Smooth muscle cell (in vitro differentiated cells): ENCODE data around the gene FLACC1. TPM values are rescaled to one million over a fixed set of nuclear protein-coding genes. Genes with fewer than 3 reads are reported as not detected.

Experiments
- DNase-seq: peaks from one replicate; lab custom pipeline; 2025; ENCODE audit not compliant: unreplicated experiment; lab: John Stamatoyannopoulos, UW
- H2AFZ ChIP-seq: fragments of 200-600 bp; sonication (generic); 2 replicates; pipeline ENCODE4 v1.6.0; 2016; ENCODE audit warnings: antibody characterized with exemption, low read depth, mild to moderate bottlenecking
- H3F3A ChIP-seq: fragments of 200-600 bp; sonication (generic); 2 replicates; pipeline ENCODE4 v1.6.0; 2017; ENCODE audit warnings: antibody characterized with exemption, low read depth
- H3K27ac ChIP-seq: fragments of 200-600 bp; sonication (generic); 2 replicates; pipeline ENCODE4 v1.5.1; 2016; ENCODE audit warnings: low read depth, mild to moderate bottlenecking
- H3K27me3 ChIP-seq: fragments of 200-600 bp; sonication (generic); 2 replicates; pipeline ENCODE4 v1.6.1; 2016; ENCODE audit warnings: low read depth, mild to moderate bottlenecking
- H3K36me3 ChIP-seq: fragments of 200-600 bp; sonication (generic); 2 replicates; pipeline ENCODE4 v1.5.1; 2016; ENCODE audit warnings: low read depth
- H3K4me1 ChIP-seq: fragments of 200-600 bp; sonication (generic); 2 replicates; pipeline ENCODE4 v1.5.1; 2016; ENCODE audit warnings: low read depth
- H3K4me2 ChIP-seq: fragments of 200-600 bp; sonication (generic); 2 replicates; pipeline ENCODE4 v1.6.0; 2016; ENCODE audit warnings: mild to moderate bottlenecking
- H3K4me3 ChIP-seq: fragments of 200-600 bp; sonication (generic); 2 replicates; pipeline ENCODE4 v1.5.1; 2016; ENCODE audit warnings: mild to moderate bottlenecking
- H3K79me2 ChIP-seq: fragments of 200-600 bp; sonication (generic); 2 replicates; pipeline ENCODE4 v1.6.0; 2016; ENCODE audit warnings: low read depth, mild to moderate bottlenecking
- H3K9ac ChIP-seq: fragments of 200-600 bp; sonication (generic); 2 replicates; pipeline ENCODE4 v1.6.0; 2016; ENCODE audit warnings: low read depth
- H3K9me3 ChIP-seq: fragments of 200-600 bp; sonication (generic); replicated peaks from 2 replicates; pipeline ENCODE4 v1.5.1; 2016; ENCODE audit warnings: low read depth
- H4K20me1 ChIP-seq: fragments of 200-600 bp; sonication (generic); 2 replicates; pipeline ENCODE4 v1.6.0; 2016; ENCODE audit warnings: low read depth
- WGBS: methylation state at CpG from one replicate; pipeline ENCODE4 v1.1.7; 2016; ENCODE audit warnings: low lambda C conversion rate; 5-methylcytosine and 5-hydroxymethylcytosine counted together
- polyA plus RNA-seq: library from polyadenylated mRNA; unstranded; fragments of >200 nt; fragmentation: Nextera tagmentation; extraction: Ambion mirVana; gene quantifications from 2 replicates; pipeline ENCODE4 v1.2.1, GENCODE V29; 2016
- total RNA-seq: library from RNA; depleted of rRNA; stranded (reverse); fragments of >200 nt; gene quantifications from 2 replicates; pipeline ENCODE4 v1.2.3, GENCODE V29; 2014
- TF ChIP-seq, protein P1 (sequence below): fragments of 200-600 bp; sonication (generic); IDR thresholded peaks from 2 replicates; pipeline ENCODE4 v1.5.1; 2017; ENCODE audit warnings: borderline replicate concordance, mild to moderate bottlenecking, antibody characterized with exemption; ENCODE audit not compliant: insufficient read depth, poor library complexity, severe bottlenecking

FLACC1 gene
- total and polyA plus RNA-seq, 2 experiments from 2014 or later, result 0.76 TPM; not detected in 1

DNA sequence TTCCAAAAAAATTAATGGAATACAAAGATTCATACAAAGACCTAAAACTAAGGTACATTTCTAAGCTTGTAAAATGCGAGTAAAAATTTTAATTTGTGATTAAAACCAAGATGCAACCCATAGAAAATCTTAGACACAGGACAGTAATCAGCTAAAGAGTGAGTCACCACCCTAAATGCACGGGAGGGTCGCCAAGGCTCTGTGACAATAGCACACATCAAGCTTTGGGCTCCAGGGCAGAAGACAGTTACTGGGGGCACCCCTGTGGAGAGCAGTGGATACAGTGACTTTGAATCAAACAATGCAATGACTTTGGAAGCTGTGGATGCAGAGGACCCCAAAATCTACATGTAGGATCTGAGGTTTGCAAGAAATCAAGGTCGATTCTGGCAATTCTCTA, 7.5 kb downstream of the FLACC1 start:
- no peak for DNase-seq

DNA sequence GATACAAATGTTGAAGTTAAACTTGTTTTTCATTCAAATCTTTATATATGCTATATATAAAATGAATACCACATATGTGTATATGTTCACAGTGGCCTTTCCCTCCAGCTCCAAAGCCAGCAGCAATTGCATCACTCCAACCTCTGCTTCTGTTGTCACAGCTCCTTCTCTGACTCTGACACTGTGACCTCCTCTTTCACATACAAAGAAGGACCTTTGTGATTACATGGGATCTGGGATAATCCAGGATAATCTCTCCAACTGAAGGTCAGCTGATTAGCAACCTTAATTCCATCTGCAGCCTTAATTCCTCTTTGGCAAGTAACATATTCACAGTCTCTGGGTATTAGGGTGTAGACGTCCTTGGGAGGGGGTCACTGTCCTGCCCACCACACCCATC, 8.4 kb downstream of the FLACC1 start:
- Histone ChIP-seq H3K4me3 (no peak overlapping the region), H3K36me3 (no peaks in the 10 kb centered on the region), H3K4me2 (no peak overlapping the region), H4K20me1 (no peaks in the 10 kb centered on the region), H3K27me3 (no peaks in the 10 kb centered on the region), H3K9me3 (no peaks in the 10 kb centered on the region), H3K4me1 (no peaks in the 10 kb centered on the region), H3K79me2 (no peaks in the 10 kb centered on the region), H3F3A (no peaks in the 10 kb centered on the region), H3K9ac (no peak overlapping the region), H3K27ac (no peak overlapping the region), H2AFZ (no peak overlapping the region)
- TF ChIP-seq, protein P1, sequence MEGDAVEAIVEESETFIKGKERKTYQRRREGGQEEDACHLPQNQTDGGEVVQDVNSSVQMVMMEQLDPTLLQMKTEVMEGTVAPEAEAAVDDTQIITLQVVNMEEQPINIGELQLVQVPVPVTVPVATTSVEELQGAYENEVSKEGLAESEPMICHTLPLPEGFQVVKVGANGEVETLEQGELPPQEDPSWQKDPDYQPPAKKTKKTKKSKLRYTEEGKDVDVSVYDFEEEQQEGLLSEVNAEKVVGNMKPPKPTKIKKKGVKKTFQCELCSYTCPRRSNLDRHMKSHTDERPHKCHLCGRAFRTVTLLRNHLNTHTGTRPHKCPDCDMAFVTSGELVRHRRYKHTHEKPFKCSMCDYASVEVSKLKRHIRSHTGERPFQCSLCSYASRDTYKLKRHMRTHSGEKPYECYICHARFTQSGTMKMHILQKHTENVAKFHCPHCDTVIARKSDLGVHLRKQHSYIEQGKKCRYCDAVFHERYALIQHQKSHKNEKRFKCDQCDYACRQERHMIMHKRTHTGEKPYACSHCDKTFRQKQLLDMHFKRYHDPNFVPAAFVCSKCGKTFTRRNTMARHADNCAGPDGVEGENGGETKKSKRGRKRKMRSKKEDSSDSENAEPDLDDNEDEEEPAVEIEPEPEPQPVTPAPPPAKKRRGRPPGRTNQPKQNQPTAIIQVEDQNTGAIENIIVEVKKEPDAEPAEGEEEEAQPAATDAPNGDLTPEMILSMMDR, result no peak
- 25% methylated on average over 1 of the region's 1 CpG for WGBS
- DNase-seq, result no peak

More for the DNA sequence above, 7.5 kb downstream of the FLACC1 start:
- H4K20me1 ChIP-seq, result no peaks in the 10 kb centered on the region
- H3K4me2 ChIP-seq, result no peak overlapping the region
- TF ChIP-seq, protein P1, result no peak
- no peaks in the 10 kb centered on the region for H3K27me3 ChIP-seq
- H3K79me2 ChIP-seq, result no peaks in the 10 kb centered on the region
- no peaks in the 10 kb centered on the region for H3K36me3 ChIP-seq
- H3K4me1 ChIP-seq, result no peaks in the 10 kb centered on the region
- H3K9ac ChIP-seq, result no peak overlapping the region
- no peaks in the 10 kb centered on the region for H3F3A ChIP-seq
- H3K27ac ChIP-seq, result no peak overlapping the region
- no peaks in the 10 kb centered on the region for H3K9me3 ChIP-seq
- WGBS, result 62% methylated on average over 4 of the region's 4 CpGs
- H2AFZ ChIP-seq, result no peak overlapping the region
- no peak overlapping the region for H3K4me3 ChIP-seq

DNA sequence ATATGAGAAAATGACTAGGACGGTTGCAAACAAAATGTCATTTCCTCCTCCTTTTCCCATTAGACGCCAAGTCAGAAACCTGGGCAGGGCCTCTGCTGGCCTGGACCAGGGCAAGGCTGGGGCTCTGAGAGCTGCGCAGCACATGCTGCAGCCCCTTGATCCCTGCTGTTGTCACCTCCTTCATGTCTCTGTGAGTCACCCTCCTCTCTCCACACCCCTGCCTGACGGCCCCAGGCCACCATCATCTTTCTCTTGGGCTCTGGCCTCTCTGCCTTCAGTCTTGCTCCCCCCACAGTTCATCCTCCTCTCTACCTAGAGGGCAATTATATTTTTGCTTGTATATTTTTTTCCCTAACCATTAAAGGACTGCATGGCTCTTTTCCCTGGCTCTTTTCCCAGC, 10.0 kb downstream of the FLACC1 start:
- Histone ChIP-seq H3K27ac (no peak overlapping the region), H3K4me2 (no peak overlapping the region), H2AFZ (no peak overlapping the region), H3K9ac (no peak overlapping the region), H3K4me1 (no peaks in the 10 kb centered on the region), H3K9me3 (no peaks in the 10 kb centered on the region), H4K20me1 (no peaks in the 10 kb centered on the region), H3K27me3 (no peaks in the 10 kb centered on the region), H3K79me2 (no peaks in the 10 kb centered on the region), H3K36me3 (no peaks in the 10 kb centered on the region), H3K4me3 (no peak overlapping the region), H3F3A (no peaks in the 10 kb centered on the region)
- WGBS, result 54% methylated on average over 4 of the region's 4 CpGs
- TF ChIP-seq, protein P1, result no peak
- no peak for DNase-seq

DNA sequence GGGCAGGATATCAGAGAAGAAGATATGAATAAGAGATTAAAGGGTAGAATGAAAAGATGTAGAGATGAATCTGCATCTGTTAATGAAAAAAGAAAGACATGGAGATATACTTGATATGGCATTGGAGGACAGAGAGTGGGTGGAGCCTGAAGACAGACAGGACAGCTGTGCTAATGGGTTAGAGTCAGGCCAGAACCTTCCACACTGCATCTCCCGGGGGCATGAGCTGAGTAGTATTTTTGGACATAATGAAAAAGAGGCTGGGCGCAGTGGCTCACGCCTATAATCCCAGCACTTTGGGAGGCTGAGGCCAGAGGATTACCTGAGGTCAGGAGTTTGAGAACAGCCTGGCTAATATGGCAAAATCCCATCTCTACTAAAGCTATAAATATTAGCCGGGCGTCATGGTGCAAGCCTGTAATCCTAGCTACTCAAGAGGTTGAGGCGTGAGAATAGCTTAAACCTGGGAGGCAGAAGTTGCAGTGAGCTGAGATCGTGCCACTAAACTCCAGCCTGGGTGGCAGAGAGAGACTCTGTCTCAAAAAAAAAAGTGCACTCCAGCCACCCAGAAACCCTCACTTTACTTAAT, 11.4 kb downstream of the FLACC1 start:
- TF ChIP-seq, protein P1, result no peak
- 82% methylated on average over 7 of the region's 7 CpGs for WGBS

More for the DNA sequence above, 11.4 kb downstream of the FLACC1 start:
- Histone ChIP-seq H3K79me2 (no peaks in the 10 kb centered on the region), H3K9me3 (no peaks in the 10 kb centered on the region), H2AFZ (no peak overlapping the region), H3K27ac (no peak overlapping the region), H3F3A (no peaks in the 10 kb centered on the region), H3K4me3 (no peak overlapping the region), H3K4me1 (no peaks in the 10 kb centered on the region), H3K27me3 (no peaks in the 10 kb centered on the region), H4K20me1 (no peaks in the 10 kb centered on the region), H3K9ac (no peak overlapping the region), H3K36me3 (no peaks in the 10 kb centered on the region), H3K4me2 (no peak overlapping the region)
- no peak for DNase-seq
